ENCODE measurements around the gene HSPA9.

Gene HSPA9

DNA sequence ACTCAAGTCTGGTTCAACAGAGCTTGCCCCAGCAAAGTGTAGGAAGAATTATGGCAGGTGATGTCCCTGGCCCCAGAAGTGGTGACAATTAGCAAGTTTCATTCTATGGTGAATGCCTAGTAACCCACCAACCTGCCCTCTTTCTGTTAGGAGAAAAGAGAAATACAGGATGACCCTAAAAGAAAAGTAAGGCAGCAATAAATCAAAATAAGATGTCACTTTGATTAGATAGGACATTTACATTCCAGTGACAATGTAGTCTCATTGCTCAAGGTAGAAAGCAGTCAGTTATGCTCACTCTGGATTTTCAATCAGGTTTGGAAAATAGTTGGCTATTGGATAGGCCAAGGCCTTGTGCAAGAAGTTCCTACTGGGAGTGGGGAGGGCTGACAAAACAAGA lies 5.6 kb upstream of the HSPA9 start:
- Histone ChIP-seq H3K4me1 (ENCODE audit: control insufficient read depth, insufficient read depth, low read length) (0 out of 2 replicates have a peak, but pooled peaks cover 5% of the 10 kb centered on the region), H3K36me3 (ENCODE audit: control insufficient read depth in 2 of 2, insufficient read depth in 1 of 2, low read length in 2 of 2) (no peaks in the 10 kb centered on the region), H3K9me3 (ENCODE audit: control insufficient read depth, insufficient read depth, low read depth, low read length) (no peaks in the 10 kb centered on the region), H3K27ac (ENCODE audit: extremely low read depth, low read depth, low read length) (no peak overlapping the region), H3K4me3 (ENCODE audit: low read depth, low read length) (no peak overlapping the region)
- 0 out of 2 replicates have a peak, but pooled peaks have one; percentile 22 for TF ChIP-seq SP7 (tag by site-specific recombination; IDR thresholded peaks at IDR 0.05)
- TF ChIP-seq, protein P1, sequence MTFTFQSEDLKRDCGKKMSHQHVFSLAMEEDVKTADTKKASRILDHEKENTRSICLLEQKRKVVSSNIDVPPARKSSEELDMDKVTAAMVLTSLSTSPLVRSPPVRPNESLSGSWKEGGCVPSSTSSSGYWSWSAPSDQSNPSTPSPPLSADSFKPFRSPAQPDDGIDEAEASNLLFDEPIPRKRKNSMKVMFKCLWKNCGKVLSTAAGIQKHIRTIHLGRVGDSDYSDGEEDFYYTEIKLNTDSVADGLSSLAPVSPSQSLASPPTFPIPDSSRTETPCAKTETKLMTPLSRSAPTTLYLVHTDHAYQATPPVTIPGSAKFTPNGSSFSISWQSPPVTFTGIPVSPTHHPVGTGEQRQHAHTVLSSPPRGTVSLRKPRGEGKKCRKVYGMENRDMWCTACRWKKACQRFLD (tag by site-specific recombination; IDR thresholded peaks at IDR 0.05) = no peak
- POLR2A ChIA-PET = no interaction called here
- CTCF ChIA-PET = interaction anchor here (1.6 to 2.1 kb wide), 2 partner anchors 13 to 17 kb away, joined by 9 to 22 read pairs; no protein-coding TSS in a partner anchor

GRCh38 chr5:138580001-138580400 lies 4.8 kb upstream of the HSPA9 start:
- POLR2A ChIA-PET = no interaction called here
- no peak overlapping the region for H3K27ac ChIP-seq (ENCODE audit: extremely low read depth, low read depth, low read length)
- no peak overlapping the region for H3K4me3 ChIP-seq (ENCODE audit: low read depth, low read length)
- H3K9me3 ChIP-seq (ENCODE audit: control insufficient read depth, insufficient read depth, low read depth, low read length) = no peaks in the 10 kb centered on the region
- 0 out of 2 replicates have a peak, but pooled peaks cover under 1% of the 10 kb centered on the region for H3K4me1 ChIP-seq (ENCODE audit: control insufficient read depth, insufficient read depth, low read length)
- no peak for TF ChIP-seq ZNF521 (tag by site-specific recombination; IDR thresholded peaks at IDR 0.05)
- TF ChIP-seq ZEB2 (tag by site-specific recombination; IDR thresholded peaks at IDR 0.05) = no peak
- TF ChIP-seq ZNF624 (tag by site-specific recombination; IDR thresholded peaks at IDR 0.05) = no peak
- TF ChIP-seq ZNF19 (tag by site-specific recombination; IDR thresholded peaks at IDR 0.05; ENCODE audit: low read depth) = no peak
- no peak for TF ChIP-seq ZFP3 (tag by site-specific recombination; IDR thresholded peaks at IDR 0.05; ENCODE audit: low read depth)
- TF ChIP-seq ZNF121 (tag by site-specific recombination; IDR thresholded peaks at IDR 0.05) = no peak
- TF ChIP-seq ZBTB21 (tag by site-specific recombination; IDR thresholded peaks at IDR 0.05) = no peak
- TF ChIP-seq ZNF530 (tag by site-specific recombination; IDR thresholded peaks at IDR 0.05; ENCODE audit: low read depth) = no peak
- TF ChIP-seq TRIM28 (IDR thresholded peaks at IDR 0.05; ENCODE audit: borderline replicate concordance, low read length) = no peak
- no peak for TF ChIP-seq FEZF1 (tag by site-specific recombination; IDR thresholded peaks at IDR 0.05)
- TF ChIP-seq, protein P2, sequence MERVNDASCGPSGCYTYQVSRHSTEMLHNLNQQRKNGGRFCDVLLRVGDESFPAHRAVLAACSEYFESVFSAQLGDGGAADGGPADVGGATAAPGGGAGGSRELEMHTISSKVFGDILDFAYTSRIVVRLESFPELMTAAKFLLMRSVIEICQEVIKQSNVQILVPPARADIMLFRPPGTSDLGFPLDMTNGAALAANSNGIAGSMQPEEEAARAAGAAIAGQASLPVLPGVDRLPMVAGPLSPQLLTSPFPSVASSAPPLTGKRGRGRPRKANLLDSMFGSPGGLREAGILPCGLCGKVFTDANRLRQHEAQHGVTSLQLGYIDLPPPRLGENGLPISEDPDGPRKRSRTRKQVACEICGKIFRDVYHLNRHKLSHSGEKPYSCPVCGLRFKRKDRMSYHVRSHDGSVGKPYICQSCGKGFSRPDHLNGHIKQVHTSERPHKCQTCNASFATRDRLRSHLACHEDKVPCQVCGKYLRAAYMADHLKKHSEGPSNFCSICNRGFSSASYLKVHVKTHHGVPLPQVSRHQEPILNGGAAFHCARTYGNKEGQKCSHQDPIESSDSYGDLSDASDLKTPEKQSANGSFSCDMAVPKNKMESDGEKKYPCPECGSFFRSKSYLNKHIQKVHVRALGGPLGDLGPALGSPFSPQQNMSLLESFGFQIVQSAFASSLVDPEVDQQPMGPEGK (tag by site-specific recombination; IDR thresholded peaks at IDR 0.05) = no peak
- no peak for TF ChIP-seq ZNF211 (tag by site-specific recombination; IDR thresholded peaks at IDR 0.05; ENCODE audit: low read depth)
- no peak for TF ChIP-seq GLIS1 (tag by site-specific recombination; IDR thresholded peaks at IDR 0.05)
- no peak for TF ChIP-seq OSR2 (tag by site-specific recombination; IDR thresholded peaks at IDR 0.05)
- no peak for TF ChIP-seq ZBTB48 (tag by site-specific recombination; IDR thresholded peaks at IDR 0.05)
- TF ChIP-seq ZSCAN18 (tag by site-specific recombination; IDR thresholded peaks at IDR 0.05) = no peak
- H3K36me3 ChIP-seq (ENCODE audit: control insufficient read depth in 2 of 2, insufficient read depth in 1 of 2, low read length in 2 of 2) = no peaks in the 10 kb centered on the region
- CTCF ChIA-PET = interaction anchor here (0.6 to 2.1 kb wide), 22 partner anchors 8 to 1857 kb away, joined by 3 to 22 read pairs (median 3); no protein-coding TSS in a partner anchor

DNA sequence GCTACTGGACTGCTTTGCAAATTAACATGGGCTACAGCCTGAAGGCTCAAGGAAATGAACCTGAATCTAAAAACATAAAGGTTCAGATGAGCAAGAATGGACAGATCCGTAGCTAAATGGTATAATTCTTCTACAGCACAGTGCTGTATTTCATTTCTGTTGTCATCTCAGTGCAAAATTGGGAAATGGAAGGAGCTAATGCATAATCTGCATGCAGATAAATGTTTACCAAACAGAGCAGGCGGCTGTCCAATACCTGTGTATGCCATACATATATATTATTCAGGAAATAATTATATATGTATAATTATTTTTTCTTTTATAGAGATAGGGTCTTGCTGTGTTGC lies 4.3 kb upstream of the HSPA9 start:
- H3K27ac ChIP-seq (ENCODE audit: extremely low read depth, low read depth, low read length) = no peak overlapping the region
- H3K36me3 ChIP-seq (ENCODE audit: control insufficient read depth in 2 of 2, insufficient read depth in 1 of 2, low read length in 2 of 2) = no peaks in the 10 kb centered on the region
- no peak overlapping the region for H3K4me3 ChIP-seq (ENCODE audit: low read depth, low read length)
- ChIA-PET POLR2A (interaction anchor here (0.7 kb wide), 1 partner anchor 391 kb away, joined by 5 read pairs; no protein-coding TSS in a partner anchor), CTCF (interaction anchor here (0.6 to 2.1 kb wide), 28 partner anchors 9 to 1857 kb away, joined by 3 to 22 read pairs (median 3); partner anchors contain the start of gene EGR1)
- no peaks in the 10 kb centered on the region for H3K4me1 ChIP-seq (ENCODE audit: control insufficient read depth, insufficient read depth, low read length)
- no peak for TF ChIP-seq PRDM10 (tag by site-specific recombination; IDR thresholded peaks at IDR 0.05)
- no peak for TF ChIP-seq ZNF510 (tag by site-specific recombination; IDR thresholded peaks at IDR 0.05; ENCODE audit: insufficient replicate concordance)
- H3K9me3 ChIP-seq (ENCODE audit: control insufficient read depth, insufficient read depth, low read depth, low read length) = no peaks in the 10 kb centered on the region

Measured in HEK293 (cell line).